Left lung (tissue), 10 donors: ENCODE results near the gene CERKL. TPM values are rescaled to one million over a fixed set of nuclear protein-coding genes. Genes with fewer than 3 reads are reported as not detected.

Experiments used
- ATAC-seq: fragments of 200-7000 bp; cut with Tn5 transposase; one replicate; pipeline ENCODE4 v1.9.1; 2020; ENCODE audit warnings: moderate library complexity
- DNase-seq, 4 donors: peaks; one replicate each; pipeline ENCODE4 v3.0.0-alpha.2; 2013 to 2020
- H3K27ac ChIP-seq, 2 donors: fragments of 200-600 bp; sonication (generic) in 1 of 2; one replicate each; pipeline versions ENCODE4 v1.5.0 to v1.8.0; 2020 to 2021
- H3K27me3 ChIP-seq, 2 donors: fragments of 200-600 bp; sonication (generic) in 1 of 2; one replicate each; pipeline versions ENCODE4 v1.5.0 to v1.8.0; 2020 to 2021
- H3K36me3 ChIP-seq, 2 donors: fragments of 200-600 bp; sonication (generic) in 1 of 2; one replicate each; pipeline versions ENCODE4 v1.5.0 to v1.8.0; 2020 to 2021
- H3K4me1 ChIP-seq, 2 donors: fragments of 200-600 bp; one replicate each; pipeline ENCODE4 v1.8.0; 2021
- H3K4me3 ChIP-seq, 2 donors: fragments of 200-600 bp; sonication (generic) in 1 of 2; one replicate each; pipeline versions ENCODE4 v1.5.0 to v1.8.0; 2020 to 2021; ENCODE audit warnings: mild to moderate bottlenecking in 1 of 2
- H3K9me3 ChIP-seq, 2 donors: fragments of 200-600 bp; sonication (generic) in 1 of 2; one replicate each; pipeline versions ENCODE4 v1.5.0 to v1.8.0; 2020 to 2021
- CTCF ChIP-seq, 2 donors: fragments of 200-600 bp; sonication (generic) in 1 of 2; IDR thresholded peaks; one replicate each; pipeline versions ENCODE4 v1.5.0 to v1.8.0; 2021; ENCODE audit warnings: antibody characterized with exemption in 2 of 2
- intact Hi-C, 2 donors: fragments of 100-400 bp; cut with DNase I; formaldehyde crosslinking; loops; one replicate each; pipeline versions ENCODE4 v1.11.2 to v1.14.2; 2022
- polyA plus RNA-seq, 6 donors: library from polyadenylated mRNA; unstranded; fragments of 120-200 nt; gene quantifications; one replicate each; pipeline ENCODE4 v1.2.1, GENCODE V29; 2013; ENCODE audit not compliant: insufficient read length in 6 of 6
- total RNA-seq, 2 donors: library from RNA; stranded (reverse); fragmentation: NEBNext Ultra II Directional; extraction: Animal tissue kit (Norgen Biotek cat#: 25700); gene quantifications; one replicate each; pipeline ENCODE4 v1.2.1, GENCODE V29; 2021
- donor health status: DM: no; HTN: yes; CAD: no.
- donor health status: DM: no; HTN: no; CAD: no.

The CERKL gene
- total and polyA plus RNA-seq, 8 donors: 0.41 to 10.1 (median 7.6) TPM

- Histone ChIP-seq H3K27ac (no peak overlapping the region), H3K4me1 (no peaks in the 10 kb centered on the region), H3K36me3 (no peaks in the 10 kb centered on the region), H3K9me3 (no peaks in the 10 kb centered on the region), H3K27me3 (no peaks in the 10 kb centered on the region), H3K4me3 (no peak overlapping the region)
- intact Hi-C loops: no loop called here
- TF ChIP-seq CTCF (IDR thresholded peaks at IDR 0.05): no peak
- ATAC-seq: no peak
- DNase-seq: no peak
Measured at GRCh38 chr2:181626671-181627070, 30.2 kb downstream of the CERKL start.

- Histone ChIP-seq H3K36me3 (no peaks in the 10 kb centered on the region), H3K4me3 (no peak overlapping the region), H3K27me3 (no peaks in the 10 kb centered on the region), H3K4me1 (no peaks in the 10 kb centered on the region), H3K27ac (no peak overlapping the region), H3K9me3 (no peaks in the 10 kb centered on the region)
- DNase-seq (no peak), ATAC-seq (no peak)
- intact Hi-C loops: no loop called here
- no peak for TF ChIP-seq CTCF (IDR thresholded peaks at IDR 0.05)
Measured at GRCh38 chr2:181623159-181623558, 33.7 kb downstream of the CERKL start.

GRCh38 chr2:181621779-181622490 lies 35.0 kb downstream of the CERKL start:
- DNase-seq (no peak), ATAC-seq (no peak)
- no peak overlapping the region for H3K27ac ChIP-seq
- no peaks in the 10 kb centered on the region for H3K9me3 ChIP-seq
- TF ChIP-seq CTCF (IDR thresholded peaks at IDR 0.05): no peak
- no peak overlapping the region for H3K4me3 ChIP-seq
- H3K36me3 ChIP-seq: no peaks in the 10 kb centered on the region
- intact Hi-C loops: no loop called here
- H3K4me1 ChIP-seq: no peaks in the 10 kb centered on the region
- H3K27me3 ChIP-seq: no peaks in the 10 kb centered on the region

- no peak overlapping the region for H3K4me3 ChIP-seq
- H3K4me1 ChIP-seq: no peaks in the 10 kb centered on the region
- TF ChIP-seq CTCF (IDR thresholded peaks at IDR 0.05): no peak
- intact Hi-C loops: no loop called here
- no peak for DNase-seq
- ATAC-seq: no peak
- no peaks in the 10 kb centered on the region for H3K36me3 ChIP-seq
- H3K9me3 ChIP-seq: no peaks in the 10 kb centered on the region
- no peak overlapping the region for H3K27ac ChIP-seq
- no peaks in the 10 kb centered on the region for H3K27me3 ChIP-seq
Measured at GRCh38 chr2:181619516-181619915, 37.4 kb downstream of the CERKL start.

- H3K36me3 ChIP-seq: no peaks in the 10 kb centered on the region
- H3K27me3 ChIP-seq: no peaks in the 10 kb centered on the region
- no peak overlapping the region for H3K4me3 ChIP-seq
- H3K9me3 ChIP-seq: no peaks in the 10 kb centered on the region
- no peak overlapping the region for H3K27ac ChIP-seq
- no peak for DNase-seq
- TF ChIP-seq CTCF (IDR thresholded peaks at IDR 0.05): no peak
- H3K4me1 ChIP-seq: no peaks in the 10 kb centered on the region
- intact Hi-C loops: no loop called here
- no peak for ATAC-seq
Measured at GRCh38 chr2:181616715-181617114, 40.2 kb downstream of the CERKL start.
